ENCODE measurements around the gene PCSK5. TPM values are rescaled to one million over a fixed set of nuclear protein-coding genes. Genes with fewer than 3 reads are reported as not detected.

Gene PCSK5
- total and polyA plus RNA-seq, 2 of the 8 experiments (the other 6 are each of a cell fraction or from before 2014, with no cell fraction given): 5.5 to 10.7 TPM

- Histone ChIP-seq H3K4me3 (ENCODE audit: extremely low read depth in 1 of 4, insufficient read depth in 2 of 4, low read depth in 3 of 4, low read length in 4 of 4) (no peak overlapping the region), H3K4me1 (replicated peaks in 1 of 4; ENCODE audit: control insufficient read depth in 3 of 4, insufficient read depth in 4 of 4, low read length in 3 of 4) (no peaks in the 10 kb centered on the region), H4K91ac (replicated peaks; ENCODE audit: insufficient read length, low read length) (no peak overlapping the region), H3K56ac (replicated peaks; ENCODE audit: insufficient read length, low read depth, low read length) (no peak overlapping the region), H3K14ac (ENCODE audit: insufficient read length) (no peak overlapping the region), H2BK12ac (ENCODE audit: low read depth, low read length) (no peak overlapping the region), H3K4ac (replicated peaks; ENCODE audit: insufficient read length, low read depth, low read length) (no peak overlapping the region), H3K79me2 (ENCODE audit: control insufficient read depth in 1 of 2, insufficient read depth in 2 of 2, low read length in 2 of 2) (no peaks in the 10 kb centered on the region), H3K27ac (ENCODE audit: low read depth, low read length) (no peak overlapping the region), H2BK5ac (ENCODE audit: low read depth, low read length) (no peak overlapping the region), H4K5ac (ENCODE audit: insufficient read length, low read depth, low read length) (no peak overlapping the region), H4K8ac (ENCODE audit: extremely low read depth, insufficient read depth, low read length) (no peak overlapping the region), H2AFZ (ENCODE audit: low read length) (no peak overlapping the region), H2BK120ac (replicated peaks; ENCODE audit: low read depth, low read length) (no peak overlapping the region), H3K27me3 (replicated peaks in 1 of 4; ENCODE audit: control insufficient read depth in 3 of 4, extremely low read depth in 1 of 4, insufficient read depth in 3 of 4, low read length in 3 of 4) (no peaks in the 10 kb centered on the region), H3K18ac (ENCODE audit: extremely low read depth, low read length) (no peak overlapping the region), H3K23ac (ENCODE audit: insufficient read length) (no peak overlapping the region), H3K23me2 (ENCODE audit: low read depth, low read length) (no peaks in the 10 kb centered on the region), H3K9ac (replicated peaks in 1 of 4; ENCODE audit: extremely low read depth in 1 of 4, low read depth in 3 of 4, low read length in 3 of 4) (no peak overlapping the region), H3K9me3 (ENCODE audit: insufficient read depth in 2 of 2, low read depth in 1 of 2, low read length in 1 of 2) (no peaks in the 10 kb centered on the region; a peak in 1 of 4 replicates), H3K36me3 (ENCODE audit: control insufficient read depth in 2 of 4, insufficient read depth in 4 of 4, low read length in 3 of 4) (peaks cover 0 to 3% (median 0%) of the 10 kb centered on the region in 4 experiments; a peak in 1 of 8 replicates), H3K79me1 (ENCODE audit: low read depth, low read length) (no peaks in the 10 kb centered on the region), H4K20me1 (replicated peaks in 1 of 2; ENCODE audit: control insufficient read depth in 1 of 2, insufficient read depth in 2 of 2, low read length in 2 of 2) (peaks cover 0 to 2% of the 10 kb centered on the region in 2 experiments), H2AK5ac (ENCODE audit: low read depth, low read length) (no peak overlapping the region), H2BK15ac (ENCODE audit: low read length) (no peak overlapping the region), H2BK20ac (ENCODE audit: low read length) (no peak overlapping the region), H3K4me2 (ENCODE audit: insufficient read depth in 1 of 2, low read depth in 2 of 2, low read length in 2 of 2) (no peak overlapping the region)
- ChIA-PET POLR2A (ENCODE audit: partially characterized antibody) (no interaction called here), CTCF (ENCODE audit: partially characterized antibody) (no interaction called here)
- FAIRE-seq (no peak), DNase-seq (ENCODE audit: low read depth in 1 of 2, low spot score in 2 of 2) (no peak)
- WGBS, 2 experiments (ENCODE audit: extremely low coverage in 1 of 2, insufficient coverage in 1 of 2, insufficient read length in 1 of 2, insufficient replicate concordance in 2 of 2, low coverage in 1 of 2, low lambda C conversion rate in 2 of 2, missing lambda C conversion rate in 1 of 2): 100% methylated on average over 1 of the region's 1 CpG; no CpG with 5 or more reads in 1 of the 2 experiments
- TF ChIP-seq PHF8 (conservative IDR thresholded peaks at IDR 0.05; ENCODE audit: low read depth, low read length): no peak
- no peak for TF ChIP-seq BACH1 (IDR thresholded peaks at IDR 0.05; ENCODE audit: low read length)
- no peak for TF ChIP-seq RXRA (IDR thresholded peaks at IDR 0.05; ENCODE audit: insufficient read depth, low read depth, low read length)
- TF ChIP-seq, protein P1, sequence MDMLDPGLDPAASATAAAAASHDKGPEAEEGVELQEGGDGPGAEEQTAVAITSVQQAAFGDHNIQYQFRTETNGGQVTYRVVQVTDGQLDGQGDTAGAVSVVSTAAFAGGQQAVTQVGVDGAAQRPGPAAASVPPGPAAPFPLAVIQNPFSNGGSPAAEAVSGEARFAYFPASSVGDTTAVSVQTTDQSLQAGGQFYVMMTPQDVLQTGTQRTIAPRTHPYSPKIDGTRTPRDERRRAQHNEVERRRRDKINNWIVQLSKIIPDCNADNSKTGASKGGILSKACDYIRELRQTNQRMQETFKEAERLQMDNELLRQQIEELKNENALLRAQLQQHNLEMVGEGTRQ (IDR thresholded peaks at IDR 0.05; ENCODE audit: low read length): no peak
- TF ChIP-seq POU5F1 (IDR thresholded peaks at IDR 0.05; ENCODE audit: low read depth, low read length): no peak
Measured at GRCh38 chr9:76176171-76176570, 285.7 kb downstream of the PCSK5 start.
